Dorsolateral prefrontal cortex (tissue), 118 donors: ENCODE data around the gene HTR3C. TPM values are rescaled to one million over a fixed set of nuclear protein-coding genes. Genes with fewer than 3 reads are reported as not detected.

Experiments used
- total RNA-seq, 120 experiments: library from RNA; stranded (reverse); gene quantifications; one replicate each; pipeline versions ENCODE4 v1.2.3 to v1.2.4, GENCODE V29; 2022

The HTR3C gene
- total RNA-seq, 120 experiments from 2014 or later = not detected

Other genes starting within 250 kb of the HTR3C start
- gene MAP6D1, start 227.5 kb upstream of the HTR3C start, total RNA-seq = 100 to 1,000 TPM in 6 of 120 experiments, 10 to 100 TPM in 114; 22.2 to 201 (median 55.1) TPM
- gene PARL, start 168.2 kb upstream of the HTR3C start, total RNA-seq = 10 to 100 TPM; 21.2 to 63.1 (median 43.9) TPM
- 100 to 1,000 TPM in 98 of 120 experiments, 10 to 100 TPM in 22; 66.9 to 160 (median 119) TPM for gene ABCC5, start 35.2 kb upstream of the HTR3C start, total RNA-seq
- gene HTR3D, start 21.3 kb upstream of the HTR3C start, total RNA-seq = not detected
- not detected for gene HTR3E, start 44.0 kb downstream of the HTR3C start, total RNA-seq
- gene EIF2B5, start 82.3 kb downstream of the HTR3C start, total RNA-seq = 10 to 100 TPM; 35.0 to 63.0 (median 44.9) TPM
- gene DVL3, start 102.3 kb downstream of the HTR3C start, total RNA-seq = 10 to 100 TPM; 48.6 to 82.7 (median 65.1) TPM
- 100 to 1,000 TPM; 297 to 743 (median 543) TPM for gene AP2M1, start 121.8 kb downstream of the HTR3C start, total RNA-seq
- 100 to 1,000 TPM in 54 of 120 experiments, 10 to 100 TPM in 66; 72.1 to 140 (median 98.1) TPM for gene ABCF3, start 133.2 kb downstream of the HTR3C start, total RNA-seq
- 100 to 1,000 TPM in 1 of 120 experiments, 10 to 100 TPM in 119; 22.0 to 127 (median 48.6) TPM for gene VWA5B2, start 176.5 kb downstream of the HTR3C start, total RNA-seq
- gene ALG3, start 195.9 kb downstream of the HTR3C start, total RNA-seq = 10 to 100 TPM; 10.2 to 27.1 (median 17.8) TPM
- gene EEF1AKMT4, start 196.6 kb downstream of the HTR3C start, total RNA-seq = 1 to 10 TPM in 9 of 120 experiments, under 1 TPM in 71, not detected in 40; 0.25 to 1.6 (median 0.52) TPM
- gene CAMK2N2, start 208.5 kb downstream of the HTR3C start, total RNA-seq = 10 to 100 TPM; 12.9 to 76.7 (median 45.6) TPM
- gene ECE2, start 223.0 kb downstream of the HTR3C start, total RNA-seq = 10 to 100 TPM in 114 of 120 experiments, 1 to 10 TPM in 6; 2.6 to 38.7 (median 18.0) TPM
- 100 to 1,000 TPM; 147 to 269 (median 208) TPM for gene PSMD2, start 246.2 kb downstream of the HTR3C start, total RNA-seq